Epithelial cell of prostate (primary cell): ENCODE data around the gene CCDC9.
"Not testable (repeated sequence)": the region's sequence is repeated elsewhere in the genome, so short reads cannot be mapped to it uniquely, and the experiment has no call there.

Experiments
- DNase-seq: peaks from one replicate; pipeline ENCODE4 v3.0.0-alpha.2; 2011; ENCODE audit warnings: low read depth, low spot score
- H3K27ac ChIP-seq: fragments of 450-650 bp; 2 replicates; pipeline ENCODE4 v1.5.1; 2017; ENCODE audit warnings: mild to moderate bottlenecking

CCDC9 gene

DNA sequence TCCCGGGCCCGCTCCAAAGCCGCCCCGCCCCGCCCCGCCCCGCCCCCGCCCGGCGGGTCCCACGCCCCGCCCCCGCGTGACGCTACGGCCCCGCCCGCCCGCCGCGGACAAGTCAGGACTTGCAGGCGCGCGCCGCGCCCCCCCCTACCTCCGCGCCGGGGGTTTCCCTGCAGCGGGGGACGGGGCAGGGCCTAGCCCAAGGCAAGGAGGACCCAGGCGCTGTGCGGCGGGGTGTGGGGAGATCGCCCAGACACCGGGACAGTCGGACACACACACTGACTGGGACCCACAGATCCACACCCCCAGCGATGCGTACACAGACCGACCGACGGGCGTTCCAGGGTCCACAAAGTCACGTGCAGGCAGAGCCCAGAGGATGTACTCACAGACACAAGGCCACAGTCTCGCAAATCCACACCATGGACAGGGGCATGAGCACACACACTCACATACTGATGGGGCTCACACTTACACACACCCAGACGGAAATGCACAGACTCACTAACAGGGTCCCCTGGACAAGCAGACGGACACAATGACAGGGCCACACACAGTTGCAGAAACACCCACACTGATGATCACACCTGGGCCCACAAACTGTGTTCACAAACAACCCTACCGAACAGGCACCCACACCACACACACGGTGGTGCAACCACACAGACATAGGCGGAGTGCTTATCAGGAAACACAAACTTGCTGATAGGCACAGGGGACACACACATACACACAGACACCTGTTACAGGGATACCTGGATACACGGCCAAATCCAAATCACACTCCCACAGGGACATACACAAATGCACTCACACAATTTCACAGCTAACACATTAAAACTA is 24.9 kb upstream of the CCDC9 start:
- no peak for DNase-seq
- peak overlapping the region; percentile 94 for H3K27ac ChIP-seq

DNA sequence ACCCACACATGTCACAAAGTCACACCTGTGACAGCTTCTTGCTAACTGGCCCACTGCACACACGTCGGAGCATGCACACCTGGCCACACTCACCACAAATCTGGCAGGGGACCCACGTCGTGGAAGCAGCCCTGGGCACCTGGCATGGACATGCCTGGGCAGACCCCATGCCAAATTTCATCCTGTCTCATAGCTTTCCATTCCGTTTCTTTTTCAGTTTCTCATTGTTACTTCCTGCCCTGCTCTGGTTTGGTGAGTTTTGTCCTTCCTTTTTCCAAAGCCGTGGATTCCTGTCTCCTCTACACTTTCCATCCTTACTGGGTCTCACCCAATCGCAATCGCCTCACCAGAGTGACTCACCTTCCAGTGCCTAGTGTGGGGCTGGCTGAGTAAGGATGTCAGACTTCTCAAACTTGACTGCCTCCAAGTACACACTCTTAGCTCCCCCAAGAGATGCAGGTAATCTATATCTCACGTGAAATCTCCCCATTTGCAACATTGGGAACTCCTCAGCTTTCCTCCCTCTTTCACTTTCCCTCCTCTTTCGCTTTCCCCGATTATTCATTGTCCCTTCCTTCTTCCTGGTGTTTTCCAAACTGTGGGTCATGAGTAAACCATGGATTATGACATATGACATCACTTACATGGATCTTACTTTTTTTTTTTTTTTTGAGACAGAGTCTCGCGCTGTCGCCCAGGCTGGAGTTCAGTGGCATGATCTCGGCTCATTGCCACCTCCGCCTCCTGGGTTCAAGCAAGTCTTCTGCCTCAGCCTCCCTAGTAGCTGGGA is 23.7 kb upstream of the CCDC9 start:
- peak overlapping the region; percentile 94 for H3K27ac ChIP-seq
- DNase-seq = peak; percentile 61

DNA sequence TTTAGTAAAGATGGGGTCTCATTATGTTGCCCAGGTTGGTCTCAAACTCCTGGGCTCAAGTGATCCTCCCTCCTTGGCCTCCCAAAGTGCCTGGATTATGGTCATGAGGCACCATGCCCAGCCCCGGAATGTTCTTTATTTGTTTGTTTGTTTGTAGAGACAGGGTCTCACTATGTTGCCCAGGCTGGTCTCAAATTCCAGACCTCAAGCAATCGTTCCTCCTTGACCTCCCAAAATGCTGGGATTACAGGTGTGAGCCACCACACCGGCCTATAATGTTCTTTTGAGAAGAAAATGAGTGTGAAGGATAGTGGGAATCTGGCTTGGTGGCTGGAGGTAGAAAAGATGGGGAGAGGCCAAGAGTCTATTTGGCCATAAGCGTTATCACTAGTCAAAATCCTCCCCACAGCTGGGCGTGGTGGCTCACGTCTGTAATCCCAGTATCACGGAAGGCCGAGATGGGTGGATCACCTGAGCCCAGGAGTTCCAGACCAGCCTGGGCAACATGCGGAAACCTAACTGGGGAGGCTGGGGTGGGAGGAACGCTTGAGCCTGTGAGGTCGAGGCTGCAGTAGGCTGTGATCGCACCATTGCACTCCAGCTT is 20.2 kb upstream of the CCDC9 start:
- no peak for DNase-seq
- no peak overlapping the region for H3K27ac ChIP-seq

DNA sequence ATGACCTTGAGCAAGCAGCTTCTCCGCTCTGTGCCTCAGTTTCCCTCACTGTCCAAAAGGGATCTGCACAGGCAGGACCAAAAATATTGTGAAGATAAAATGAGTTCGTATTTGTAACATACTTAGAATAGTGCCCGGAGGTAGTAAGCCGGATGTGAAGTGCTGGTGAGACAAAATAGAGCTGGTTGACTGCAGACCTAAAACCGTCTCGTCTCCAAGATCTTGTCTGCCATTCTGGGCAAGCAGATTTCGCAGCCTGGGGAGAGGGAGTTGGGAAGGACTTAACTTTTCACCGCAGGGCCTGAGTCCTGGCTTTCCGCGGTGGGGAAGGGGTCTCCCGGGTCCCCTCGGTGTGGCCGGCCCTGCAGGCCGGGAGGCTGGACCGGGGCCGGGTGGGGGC is 17.2 kb upstream of the CCDC9 start:
- no peak for DNase-seq
- no peak overlapping the region for H3K27ac ChIP-seq

DNA sequence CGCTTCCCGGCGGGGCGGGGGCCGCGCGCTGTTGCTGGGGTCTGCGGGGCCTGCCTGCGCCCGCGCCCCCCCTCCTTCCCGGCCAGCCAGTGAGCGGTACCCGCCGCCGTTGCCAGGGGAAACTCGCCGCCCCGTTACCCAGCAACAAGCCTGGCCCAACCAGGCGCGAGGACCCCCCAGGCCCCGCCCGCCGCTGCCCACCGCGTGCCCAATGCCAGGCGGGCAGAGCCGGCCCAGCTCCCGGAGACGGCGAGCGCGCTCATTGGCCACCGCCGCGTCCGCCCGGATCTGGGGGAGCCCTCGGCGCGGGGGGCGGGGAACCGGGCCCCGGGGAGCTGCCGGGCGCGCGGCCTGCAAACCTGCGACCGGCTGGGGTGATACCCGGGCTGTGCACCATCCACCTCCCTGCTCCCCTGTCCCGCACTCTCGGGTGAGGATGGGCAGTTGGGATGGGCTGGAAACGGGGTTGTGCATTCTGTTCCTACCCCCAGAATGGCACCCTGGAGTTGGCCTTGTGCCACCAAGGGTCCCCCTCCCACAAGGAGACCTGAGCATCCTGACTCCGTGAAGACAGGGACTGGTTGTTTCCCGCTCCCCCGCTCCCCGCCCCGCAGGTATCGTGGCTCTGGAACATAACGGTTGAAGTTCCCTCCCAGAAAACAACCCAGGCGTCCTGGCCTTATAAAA is 16.6 kb upstream of the CCDC9 start:
- DNase-seq = no peak

DNA sequence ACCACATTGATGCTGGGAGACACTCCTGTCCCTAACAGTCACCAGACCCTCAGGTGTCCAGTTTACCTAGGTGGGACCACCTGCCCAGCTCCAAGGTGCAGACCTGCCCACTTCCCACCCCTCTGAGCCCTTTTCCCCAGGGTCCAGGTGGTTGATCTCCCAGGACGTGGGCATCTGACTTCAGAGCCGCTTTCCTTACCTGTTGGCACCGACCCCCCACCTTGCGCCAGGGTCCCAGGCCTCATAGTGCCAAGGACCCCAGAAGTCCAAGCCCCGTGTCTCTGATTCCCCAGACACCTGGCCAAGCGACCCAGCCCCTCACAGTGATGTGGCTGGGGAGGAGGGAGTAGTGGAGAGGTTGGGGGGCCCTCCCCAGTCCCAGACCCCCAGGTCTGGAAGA is 15.8 kb upstream of the CCDC9 start:
- no peak for DNase-seq
- H3K27ac ChIP-seq = no peak overlapping the region

More for the DNA sequence above, 16.6 kb upstream of the CCDC9 start:
- no peak overlapping the region for H3K27ac ChIP-seq

DNA sequence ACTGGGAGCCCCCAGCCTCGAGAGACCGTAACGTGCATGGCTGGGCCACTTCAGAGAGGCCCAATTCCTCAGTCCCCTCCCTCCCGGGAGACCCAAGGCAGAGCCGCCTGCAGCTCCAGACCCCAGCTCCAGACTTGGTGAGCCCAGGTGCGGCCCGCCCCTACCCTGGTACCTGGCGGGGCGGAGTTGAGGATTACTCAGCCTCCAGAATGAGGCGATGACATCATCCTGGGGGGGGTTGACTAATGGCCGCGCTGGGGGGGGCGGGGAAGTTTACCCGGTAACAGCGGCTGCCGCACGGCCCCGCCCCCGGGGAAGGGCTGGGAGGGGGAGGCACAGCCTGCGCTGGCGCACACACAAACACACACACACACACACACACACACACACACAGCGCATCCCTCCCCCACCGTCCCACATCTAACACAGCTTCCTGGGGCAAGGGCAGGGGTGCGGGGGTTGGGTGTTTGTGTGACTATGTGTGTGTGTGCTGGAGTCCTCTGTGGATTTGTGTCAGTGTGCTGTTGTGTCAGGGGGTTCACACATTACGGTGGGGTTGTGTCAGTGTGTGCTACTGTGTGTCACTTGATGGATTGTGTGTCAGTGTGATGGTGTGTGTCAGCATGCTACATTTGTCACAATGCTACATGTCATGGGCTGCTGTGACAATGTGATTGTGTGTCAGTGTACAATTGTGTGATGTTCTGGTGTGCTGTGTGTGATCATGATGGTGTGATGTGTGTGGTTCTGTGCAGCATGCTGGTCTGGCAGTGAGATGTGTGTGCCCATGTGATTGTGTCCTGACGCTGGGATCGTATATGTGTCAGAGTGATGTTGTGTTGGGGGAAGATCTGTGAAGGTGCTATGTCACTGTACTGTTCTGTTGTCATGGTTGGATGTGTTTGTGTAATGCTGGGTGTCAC is 15.1 kb upstream of the CCDC9 start:
- H3K27ac ChIP-seq = no peak overlapping the region
- DNase-seq = no peak

DNA sequence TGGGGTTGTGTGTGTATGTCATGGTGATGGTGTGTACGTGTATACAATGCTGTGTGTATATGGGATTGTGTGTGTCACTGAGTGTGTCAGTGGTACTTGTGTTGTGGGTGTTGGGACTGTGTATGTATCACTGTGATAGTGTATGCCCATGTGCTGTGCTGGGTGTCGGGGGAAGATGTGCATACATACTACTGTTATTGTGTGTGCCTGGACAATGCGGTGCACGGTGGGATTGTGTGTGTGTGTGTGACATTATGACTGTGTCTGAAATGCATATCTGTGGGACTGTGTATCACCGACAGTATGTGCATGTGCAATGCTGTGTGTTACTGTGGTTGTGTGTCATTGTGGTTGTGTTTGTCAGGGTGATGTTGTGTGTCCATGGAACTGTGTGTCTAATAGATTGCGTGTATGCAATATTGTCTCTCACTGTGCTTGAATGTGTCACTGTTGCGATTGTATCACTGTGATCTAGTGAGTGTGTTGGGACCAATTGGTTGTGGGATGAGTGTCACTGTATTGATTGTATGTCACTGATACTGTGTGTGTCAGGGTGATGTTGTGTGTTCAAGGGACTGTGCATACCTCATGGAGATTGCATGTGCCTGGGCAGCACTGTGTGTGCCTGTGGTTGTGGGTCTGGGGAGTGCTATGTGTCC is 14.3 kb upstream of the CCDC9 start:
- H3K27ac ChIP-seq = peak overlapping the region; percentile 97
- no peak for DNase-seq

DNA sequence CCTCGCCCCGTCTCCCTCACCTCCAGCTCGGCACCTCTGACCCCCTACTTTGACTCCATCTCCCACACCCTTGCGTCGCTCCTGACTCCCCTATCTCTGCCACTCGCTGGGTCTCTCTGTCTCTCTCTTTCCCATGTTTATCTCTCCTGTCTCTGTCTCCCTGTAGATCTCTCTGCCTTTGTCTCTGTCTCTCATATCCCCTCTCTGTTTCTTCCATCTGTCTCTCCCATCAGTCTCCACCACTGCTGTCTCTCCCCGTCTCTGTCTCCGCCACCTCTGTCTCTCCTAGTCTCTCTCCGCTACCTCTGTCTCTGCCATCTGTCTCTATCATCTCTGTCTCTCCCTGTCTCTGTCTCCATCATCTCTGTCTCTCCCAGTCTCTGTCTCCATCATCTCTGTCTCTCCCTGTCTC is 13.0 kb upstream of the CCDC9 start:
- peak overlapping the region; percentile 97 for H3K27ac ChIP-seq
- DNase-seq = no peak

DNA sequence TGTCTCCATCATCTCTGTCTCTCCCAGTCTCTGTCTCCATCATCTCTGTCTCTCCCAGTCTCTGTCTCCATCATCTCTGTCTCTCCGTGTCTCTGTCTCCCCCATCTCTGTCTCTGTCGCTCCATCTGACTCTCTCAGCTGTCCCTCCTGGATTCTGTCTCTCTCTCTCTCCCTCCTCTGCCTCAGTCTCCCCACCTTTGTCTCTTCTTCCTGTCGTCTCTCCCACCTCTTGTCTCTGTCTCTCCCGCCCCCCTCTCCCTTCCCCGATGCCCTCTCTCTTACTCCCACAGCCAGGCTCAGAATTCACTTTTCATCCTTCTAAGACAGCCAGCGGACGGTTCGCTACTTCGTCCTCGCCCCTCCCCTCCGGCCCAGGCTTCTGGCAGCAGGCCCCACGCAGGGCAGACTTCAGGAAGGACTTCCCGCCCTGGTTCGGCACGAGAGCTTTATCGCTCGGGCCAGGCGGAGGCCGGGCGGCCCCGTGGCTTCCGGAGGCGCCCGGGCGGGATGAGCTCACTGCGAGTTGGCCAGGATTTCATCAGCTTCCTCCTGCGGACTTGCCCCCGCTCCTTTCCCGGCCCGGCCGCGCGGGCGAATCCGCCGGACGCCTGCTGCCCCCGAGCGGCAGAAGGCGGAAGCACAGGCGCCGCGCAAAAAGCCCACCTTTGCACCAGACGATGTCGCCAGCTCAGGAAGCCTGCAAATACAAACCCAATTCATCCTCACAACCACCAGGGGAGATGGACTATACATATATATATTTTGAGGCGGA is 12.4 kb upstream of the CCDC9 start:
- DNase-seq = no peak
- peak overlapping the region; percentile 97 for H3K27ac ChIP-seq

DNA sequence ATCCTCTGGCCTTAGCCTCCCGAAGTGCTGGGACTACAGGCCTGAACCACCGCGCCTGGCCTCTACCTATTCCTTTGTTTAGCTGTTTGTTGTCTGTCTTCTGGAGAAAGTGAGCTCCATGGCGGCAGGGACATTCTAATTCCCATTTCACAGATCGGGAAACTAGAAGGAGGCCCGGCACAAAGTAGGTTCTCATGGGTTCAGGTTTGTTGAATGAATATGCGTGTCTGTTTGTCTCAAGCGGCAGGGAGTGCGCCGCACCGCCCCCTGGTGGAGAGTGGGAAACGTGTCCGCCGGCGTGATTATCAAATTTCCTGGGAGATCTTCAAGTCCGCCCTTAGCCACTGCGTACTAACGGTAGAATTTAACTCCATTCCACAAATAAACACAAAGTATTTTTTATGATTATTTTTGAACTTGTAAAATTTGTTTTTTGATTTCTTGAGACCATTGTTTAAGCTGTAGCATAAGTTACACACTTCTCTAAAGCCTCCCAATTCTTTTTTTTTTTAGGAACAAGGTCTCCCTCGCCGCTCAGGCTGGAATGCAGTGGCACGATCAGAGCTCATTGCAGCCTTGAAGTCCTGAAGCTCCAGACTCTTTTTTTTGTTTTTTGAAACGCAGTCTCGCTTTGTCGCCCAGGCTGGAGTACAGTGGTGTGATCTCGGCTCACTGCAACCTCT is 8.9 kb upstream of the CCDC9 start:
- no peak overlapping the region for H3K27ac ChIP-seq
- DNase-seq = no peak

DNA sequence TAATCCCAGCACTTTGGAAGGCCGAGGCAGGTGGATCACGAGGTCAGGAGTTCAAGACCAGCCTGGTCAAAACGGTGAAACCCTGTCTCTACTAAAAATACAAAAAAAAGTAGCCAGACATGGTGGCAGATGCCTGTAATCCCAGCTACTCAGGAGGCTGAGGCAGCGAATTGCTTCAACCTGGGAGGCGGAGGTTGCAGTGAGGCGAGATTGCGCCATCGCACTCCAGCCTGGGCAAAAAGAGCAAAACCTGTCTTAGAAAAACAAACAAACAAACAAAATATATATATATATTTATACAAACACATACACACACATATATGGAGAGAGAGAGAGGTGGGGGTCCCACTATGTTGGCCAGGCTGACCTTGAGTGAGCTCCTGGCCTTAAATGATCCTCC is 3.3 kb upstream of the CCDC9 start:
- DNase-seq = not testable (repeated sequence)
- peak overlapping the region; percentile 73 for H3K27ac ChIP-seq

DNA sequence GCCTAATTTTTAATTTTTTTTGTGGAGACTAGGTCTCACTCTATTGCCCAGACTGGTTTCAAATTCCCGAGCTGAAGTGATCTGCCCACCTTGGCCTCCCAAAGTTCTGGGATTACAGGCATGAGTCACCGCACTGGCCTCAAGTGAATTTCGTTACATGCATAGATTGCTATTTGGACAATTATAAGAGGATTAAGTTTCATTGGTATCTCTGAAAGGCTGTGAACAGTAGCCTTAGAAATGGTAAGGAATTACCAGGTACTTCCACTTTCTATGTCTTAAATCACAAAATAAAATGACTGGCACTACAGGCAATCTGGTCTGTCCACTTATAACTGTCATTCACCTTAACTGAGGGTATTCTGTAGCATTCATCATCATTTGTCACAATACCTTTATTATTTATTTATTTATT is 2.9 kb upstream of the CCDC9 start:
- peak overlapping the region; percentile 73 for H3K27ac ChIP-seq
- DNase-seq = no peak

DNA sequence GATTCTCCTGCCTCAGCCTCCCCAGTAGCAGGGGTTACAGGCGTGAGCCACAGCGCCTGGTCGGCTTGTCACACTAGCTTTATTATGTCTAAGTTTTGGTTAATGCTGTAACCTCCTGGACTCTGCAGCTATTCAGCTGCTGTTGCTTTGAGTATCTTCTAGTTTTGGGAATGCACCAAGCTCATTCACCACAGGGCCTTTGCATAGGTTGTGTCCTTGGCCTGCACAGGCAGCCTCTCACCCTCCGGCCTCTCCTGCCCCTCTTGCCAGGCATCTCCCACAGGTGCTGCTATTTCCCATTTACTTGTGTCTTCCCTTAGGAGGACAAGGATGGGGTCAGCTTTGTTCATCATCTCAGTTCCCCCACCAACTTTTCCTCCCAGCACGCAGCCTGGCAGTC is 2.4 kb upstream of the CCDC9 start:
- H3K27ac ChIP-seq = peak overlapping the region; percentile 73
- no peak for DNase-seq

DNA sequence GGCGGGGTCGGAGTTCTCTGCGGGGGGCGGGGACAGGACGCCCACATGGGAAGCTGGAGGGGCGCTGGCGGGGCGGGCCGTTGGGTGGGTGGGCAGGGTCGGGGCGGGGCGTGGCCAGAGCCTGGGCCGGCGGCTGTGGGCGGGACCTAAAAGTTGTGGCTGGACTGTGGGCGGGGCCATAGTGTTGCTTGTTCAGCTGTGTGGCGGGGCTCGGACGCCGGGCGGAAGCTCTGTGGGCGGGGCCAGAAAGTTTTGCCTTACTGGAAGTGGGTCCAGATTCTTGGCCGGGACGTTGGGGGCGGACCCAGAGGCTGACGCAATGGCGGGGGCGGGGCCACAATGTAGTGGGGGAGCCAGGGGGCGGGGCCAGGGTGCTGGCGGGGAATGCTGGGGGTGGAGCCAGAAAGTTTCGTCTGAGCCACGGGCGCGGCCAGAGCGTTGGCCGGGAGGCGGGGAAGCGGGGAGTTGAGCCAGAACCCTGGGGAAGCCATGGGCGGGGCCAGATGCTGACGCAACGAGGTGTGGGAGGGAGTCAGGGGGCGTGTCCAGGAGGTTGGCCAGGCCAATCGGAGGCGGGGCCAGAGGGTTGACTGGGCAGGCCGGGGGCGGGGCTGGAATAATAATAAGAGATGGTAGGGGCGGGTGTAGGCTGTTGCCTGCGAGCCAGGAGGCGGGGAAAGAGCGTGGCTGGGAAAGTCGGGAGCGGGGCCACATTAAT is 527 bp downstream of the CCDC9 start:
- DNase-seq = peak; percentile 87
- H3K27ac ChIP-seq = peak overlapping the region; percentile 93

DNA sequence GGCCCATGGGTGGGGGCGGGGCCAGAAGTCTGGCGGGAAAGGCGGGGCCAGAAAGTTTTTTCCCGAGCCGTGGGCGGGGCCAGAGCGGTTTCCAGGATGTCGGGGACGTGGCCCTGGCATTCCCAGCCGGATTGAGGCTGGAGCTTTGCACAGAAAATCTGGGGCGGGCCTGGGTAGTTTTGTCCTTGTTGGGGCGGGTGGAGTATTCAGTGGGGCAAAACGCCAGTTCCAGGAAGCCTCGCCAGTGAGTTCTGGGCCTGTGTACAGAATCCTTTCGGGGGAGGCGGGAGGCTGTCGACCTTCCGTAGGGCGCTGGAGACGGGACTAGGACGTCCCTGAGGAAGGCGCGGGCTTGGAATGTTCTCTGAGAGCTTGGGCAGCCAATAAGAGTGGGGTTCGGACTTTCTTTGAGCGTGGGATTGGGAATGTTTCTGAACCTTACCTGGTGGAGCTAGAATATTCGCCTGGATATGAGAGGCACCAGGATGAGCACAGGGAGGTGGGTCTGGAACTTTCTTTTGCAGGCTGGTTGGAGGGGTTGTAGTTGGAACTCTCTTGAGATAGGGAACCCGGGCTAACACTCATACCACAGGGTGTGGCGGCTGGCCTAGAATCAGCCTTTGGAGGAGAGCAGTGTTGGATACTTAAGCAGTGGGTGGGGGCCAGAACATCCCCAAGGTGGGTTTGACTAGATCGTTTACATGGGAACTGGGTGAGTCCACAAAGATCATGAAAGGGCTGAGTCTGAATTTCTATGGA is 1.3 kb downstream of the CCDC9 start:
- H3K27ac ChIP-seq = peak overlapping the region; percentile 93
- DNase-seq = no peak
